GM19099 (cell line): Measurements from ENCODE around the gene MRPL12.

Experiments used
- POLR2A ChIP-seq: IDR thresholded peaks from 3 replicates; pipeline ENCODE4 v1.6.1; 2011; ENCODE audit warnings: low read depth; ENCODE audit not compliant: insufficient read length; ENCODE audit errors: extremely low read depth

MRPL12 gene

DNA sequence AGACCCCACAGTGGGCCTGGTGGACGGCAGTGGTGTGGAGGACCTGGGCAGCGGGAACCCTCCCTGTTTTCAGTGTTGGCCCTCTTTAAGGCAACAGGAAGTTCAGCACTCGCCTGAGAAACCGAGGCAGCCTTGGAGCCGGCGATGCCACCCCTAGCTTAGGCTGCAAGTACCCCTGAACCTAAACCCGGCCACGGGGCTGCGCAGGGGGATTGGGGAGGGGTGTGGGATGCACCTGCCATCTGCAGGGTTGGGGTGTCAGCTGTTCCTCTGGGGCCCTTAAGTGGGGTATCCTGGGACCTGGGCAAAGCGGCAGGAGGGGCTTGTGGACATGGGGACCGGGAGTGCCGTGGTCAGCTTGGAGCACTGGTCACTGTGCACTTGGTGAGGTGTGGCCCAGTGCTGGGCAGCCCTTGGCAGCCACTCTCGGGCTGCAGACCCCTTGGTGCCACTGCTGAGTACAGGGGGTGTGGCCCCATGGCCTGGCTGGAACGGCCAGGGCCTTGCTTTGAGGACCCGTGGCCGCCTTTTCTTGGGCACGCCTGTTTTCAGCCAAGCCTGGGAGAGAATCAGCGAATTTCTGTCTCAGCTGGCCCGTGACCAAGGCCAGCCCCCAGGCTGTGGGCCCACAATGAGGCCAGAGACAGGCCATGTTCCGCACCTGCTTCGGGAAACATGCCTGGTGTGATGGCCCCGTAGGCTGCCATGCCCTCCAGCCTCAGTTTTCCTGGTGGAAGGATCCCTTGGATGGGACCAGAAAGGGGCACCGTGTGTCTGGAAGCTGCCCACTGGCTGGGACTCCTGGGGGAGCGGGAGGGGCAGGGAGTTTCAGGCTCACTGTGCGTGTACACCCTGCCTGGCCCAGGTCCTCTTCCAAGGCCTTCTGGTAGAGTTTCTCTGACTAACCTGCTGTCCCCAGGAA, 4.8 kb downstream of the MRPL12 start:
- TF ChIP-seq POLR2A: no peak

DNA sequence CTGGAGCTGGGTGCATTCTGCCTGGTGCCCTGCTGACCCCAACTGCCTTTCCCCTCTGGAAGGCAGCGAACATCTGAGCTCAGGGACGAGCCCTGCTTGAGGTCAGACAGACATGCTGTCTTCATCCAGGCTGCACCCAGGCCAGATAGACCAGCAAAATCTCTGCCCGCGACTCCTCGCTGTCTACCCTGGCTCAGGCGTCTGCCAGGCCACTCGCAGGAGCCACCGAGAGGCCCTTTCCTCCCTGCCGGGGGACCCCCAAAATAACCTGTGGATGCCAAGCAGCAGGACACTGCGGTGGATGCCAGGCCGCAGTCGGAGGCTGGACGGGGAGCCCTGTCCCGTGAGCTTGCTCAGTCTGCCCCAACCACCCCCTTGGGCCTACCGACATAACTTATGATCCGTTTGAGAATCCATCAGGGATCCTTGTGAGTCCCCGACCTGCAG, 5.6 kb downstream of the MRPL12 start:
- TF ChIP-seq POLR2A: no peak

DNA sequence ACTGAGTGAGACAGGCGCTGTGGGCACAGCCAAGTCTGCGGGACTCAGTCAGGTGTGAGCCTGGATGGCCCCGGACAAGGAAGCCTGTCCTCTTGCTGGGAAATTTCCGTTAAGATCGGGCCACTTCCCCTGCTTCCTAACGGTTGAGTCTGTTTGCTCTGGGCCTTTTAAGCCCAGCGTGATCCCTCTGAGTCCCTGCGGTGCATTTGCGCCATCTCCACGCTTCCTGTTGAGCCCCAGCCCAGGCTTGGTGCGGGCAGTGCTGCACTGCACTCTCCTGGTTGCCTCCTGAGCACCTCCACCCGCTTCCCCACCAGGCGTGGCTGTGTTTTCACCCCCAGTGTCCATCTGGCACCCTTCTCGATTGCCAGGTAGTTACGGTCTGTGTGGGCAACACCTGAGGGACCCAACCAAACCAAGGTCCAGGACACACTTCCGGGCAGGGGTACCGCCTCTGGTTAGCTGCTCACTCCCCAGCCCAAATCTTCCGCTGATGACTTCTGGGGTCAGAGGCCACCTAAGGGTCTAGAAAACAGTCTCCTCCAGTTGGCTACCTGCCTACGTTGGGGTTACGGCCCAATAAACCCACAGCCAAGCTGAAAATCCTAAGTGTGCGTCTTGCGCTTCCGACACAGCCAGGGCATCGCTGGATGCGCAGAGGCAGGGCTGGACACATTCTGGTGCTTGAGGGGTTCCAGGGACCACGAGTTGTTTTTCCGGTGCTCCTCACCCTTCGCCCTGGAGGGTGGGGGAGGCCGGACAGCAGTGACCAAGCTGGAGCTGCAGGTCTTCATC, 7.5 kb downstream of the MRPL12 start:
- peak; percentile 10 for TF ChIP-seq POLR2A

DNA sequence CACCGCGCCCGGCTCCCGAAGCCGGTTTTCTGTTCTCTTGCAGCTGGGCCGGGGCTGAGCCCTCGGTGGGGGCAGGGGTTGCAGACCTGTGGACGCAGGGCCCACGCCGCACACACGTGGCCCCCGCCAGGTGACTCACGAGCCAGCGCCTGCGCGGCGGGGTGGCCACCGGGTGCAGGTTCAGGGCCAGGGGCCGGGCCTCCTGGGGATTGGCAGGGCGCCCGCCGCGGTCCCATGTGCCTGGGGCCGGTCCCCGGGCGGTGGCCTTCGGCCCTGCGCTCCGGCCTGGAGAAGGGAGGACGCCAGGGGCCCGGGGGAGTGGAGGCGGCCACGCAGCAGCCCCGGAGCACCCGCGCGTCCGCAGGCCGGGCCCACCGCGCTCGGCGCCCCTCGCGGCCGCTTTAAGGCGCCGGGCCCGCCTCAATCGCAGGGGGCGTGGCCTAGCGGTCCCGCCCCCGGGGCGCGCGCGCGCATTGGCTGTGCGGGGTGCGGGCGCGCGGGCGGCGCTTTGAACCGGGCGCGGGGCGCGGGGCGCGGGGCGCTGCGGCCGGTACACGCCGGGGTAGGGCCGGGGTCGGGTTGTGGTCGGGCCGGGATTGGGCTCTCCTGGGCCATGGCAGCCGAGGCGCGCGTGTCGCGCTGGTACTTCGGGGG, 8.8 kb downstream of the MRPL12 start, which contains the start of gene SLC25A10:
Gene SLC25A10, plus strand, starts transcription at position 471 of the 654 bp plus-strand sequence. Its CDS starts 143 bp downstream, at position 614.
- peak; percentile 48 for TF ChIP-seq POLR2A

DNA sequence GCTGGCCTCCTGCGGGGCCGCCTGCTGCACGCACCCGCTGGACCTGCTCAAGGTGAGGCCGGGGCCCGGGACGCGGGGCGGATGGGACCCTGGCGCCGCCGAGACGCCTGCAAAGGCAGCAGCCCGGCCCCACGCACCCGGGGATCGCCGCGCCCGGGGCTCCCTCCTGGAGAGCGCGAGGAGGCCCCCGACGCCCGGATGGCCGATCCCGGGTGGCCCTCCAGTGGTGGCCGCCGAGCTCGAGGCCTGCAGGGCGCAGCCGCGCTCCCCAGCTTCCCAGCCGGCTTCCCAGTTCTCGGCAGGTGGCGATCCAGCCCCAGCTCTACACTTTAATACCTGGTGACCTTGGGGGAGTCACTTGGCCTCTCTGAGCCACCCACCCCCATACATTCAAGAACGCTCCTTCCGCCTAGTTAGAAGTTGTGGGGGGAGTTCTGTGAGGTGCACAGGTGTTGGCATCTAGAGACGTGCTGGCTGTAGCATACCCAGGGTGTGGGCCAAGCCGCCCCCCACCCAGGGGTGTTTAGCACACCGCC, 9.4 kb downstream of the MRPL12 start:
- no peak for TF ChIP-seq POLR2A

DNA sequence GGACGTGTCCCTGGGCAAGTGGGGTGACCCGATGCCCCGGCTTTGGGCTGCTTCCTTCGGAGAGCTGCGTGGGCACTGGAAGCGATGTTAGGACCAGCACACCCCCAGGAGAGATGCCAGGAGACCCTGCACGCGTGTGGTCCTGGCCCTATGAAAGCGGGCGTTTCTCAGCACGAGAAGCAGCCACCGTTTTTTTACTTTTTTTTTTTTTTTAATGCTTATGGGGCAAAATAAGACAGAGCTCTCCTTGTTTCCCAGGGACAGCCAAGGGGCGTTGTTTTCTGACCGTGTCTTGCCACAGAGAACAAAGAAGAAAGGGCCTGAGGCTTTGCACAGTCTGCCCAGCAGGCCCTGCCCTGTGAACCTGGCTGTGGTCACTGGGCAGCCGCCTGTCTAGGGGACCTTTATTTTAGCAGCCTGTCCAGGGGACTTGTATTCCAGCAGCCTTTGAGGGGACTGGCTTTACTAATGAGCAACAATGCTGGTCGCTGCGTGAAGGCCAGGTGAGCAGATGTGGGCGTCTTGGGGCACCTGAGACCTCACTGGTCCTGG, 9.9 kb downstream of the MRPL12 start:
- no peak for TF ChIP-seq POLR2A

DNA sequence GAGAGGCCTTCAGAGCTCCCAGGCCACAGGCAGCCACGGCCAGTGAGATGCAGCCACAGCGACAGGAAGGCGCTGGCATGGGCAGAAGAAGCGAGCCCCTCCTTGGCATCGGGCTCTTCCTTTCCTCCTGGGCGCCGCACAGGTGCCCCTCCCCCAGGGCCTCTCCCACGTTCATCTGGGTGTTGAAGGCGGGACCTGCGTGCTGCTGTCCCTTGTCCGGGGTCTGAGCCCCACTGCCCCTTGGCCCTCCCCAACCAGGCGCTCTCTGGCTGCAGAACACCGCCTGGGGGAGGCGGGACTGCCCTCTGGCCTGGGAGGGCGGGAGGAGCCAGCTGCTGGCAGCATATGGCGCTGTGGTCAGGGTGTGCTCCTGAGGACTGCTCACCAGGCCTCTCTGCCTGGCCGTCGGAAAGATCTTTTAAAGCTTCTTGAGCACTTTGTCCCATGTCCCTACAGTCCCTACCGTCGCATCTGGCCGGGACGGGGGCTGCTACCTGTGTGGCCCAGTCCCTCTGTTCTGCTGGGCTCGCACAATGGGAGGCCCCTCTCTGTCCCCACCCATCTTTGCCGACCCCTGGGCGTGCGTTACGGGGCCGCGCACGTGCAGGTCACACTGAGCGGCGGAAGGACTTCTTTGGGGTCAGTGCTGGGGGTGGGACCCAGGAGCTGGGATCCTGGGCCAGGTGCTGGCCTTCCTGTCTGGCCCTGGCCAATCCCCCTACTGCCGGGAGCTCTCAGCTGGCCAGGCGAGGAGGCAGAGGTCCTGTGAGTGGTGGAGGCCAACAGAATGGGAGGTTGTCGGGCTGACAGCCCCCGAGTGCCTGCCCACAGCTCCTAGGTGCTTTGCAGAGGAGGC, 10.6 kb downstream of the MRPL12 start:
- no peak for TF ChIP-seq POLR2A

DNA sequence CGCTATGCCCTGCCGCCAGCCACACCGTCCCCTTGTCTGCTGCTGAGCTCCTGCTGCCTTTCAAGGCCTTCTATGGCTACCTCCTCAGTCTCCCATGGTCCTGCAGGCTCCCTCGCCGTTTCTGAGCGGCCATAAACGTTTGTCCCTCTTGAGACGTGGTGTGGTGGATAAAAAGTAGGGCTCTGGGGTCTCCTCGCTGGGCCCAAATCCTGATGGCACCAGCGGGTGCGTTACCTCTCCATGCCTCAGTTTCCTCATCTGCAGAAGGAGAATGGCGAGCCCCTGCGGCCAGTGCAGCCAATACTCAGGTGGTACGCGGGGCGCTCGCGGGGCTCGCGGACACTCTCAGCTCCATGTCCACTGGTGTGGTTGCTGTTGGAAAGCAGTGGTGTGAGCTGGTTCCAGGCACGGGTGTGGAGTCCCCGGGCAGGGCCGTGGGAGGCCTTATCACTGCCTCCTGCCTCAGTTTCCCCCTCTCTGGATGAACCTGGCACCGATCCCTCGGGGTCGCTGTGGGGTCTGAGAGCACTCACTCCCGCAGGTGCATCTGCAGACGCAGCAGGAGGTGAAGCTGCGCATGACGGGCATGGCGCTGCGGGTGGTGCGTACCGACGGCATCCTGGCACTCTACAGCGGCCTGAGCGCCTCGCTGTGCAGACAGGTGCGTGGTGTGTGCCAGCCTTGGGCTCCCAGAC, 11.4 kb downstream of the MRPL12 start:
- no peak for TF ChIP-seq POLR2A

DNA sequence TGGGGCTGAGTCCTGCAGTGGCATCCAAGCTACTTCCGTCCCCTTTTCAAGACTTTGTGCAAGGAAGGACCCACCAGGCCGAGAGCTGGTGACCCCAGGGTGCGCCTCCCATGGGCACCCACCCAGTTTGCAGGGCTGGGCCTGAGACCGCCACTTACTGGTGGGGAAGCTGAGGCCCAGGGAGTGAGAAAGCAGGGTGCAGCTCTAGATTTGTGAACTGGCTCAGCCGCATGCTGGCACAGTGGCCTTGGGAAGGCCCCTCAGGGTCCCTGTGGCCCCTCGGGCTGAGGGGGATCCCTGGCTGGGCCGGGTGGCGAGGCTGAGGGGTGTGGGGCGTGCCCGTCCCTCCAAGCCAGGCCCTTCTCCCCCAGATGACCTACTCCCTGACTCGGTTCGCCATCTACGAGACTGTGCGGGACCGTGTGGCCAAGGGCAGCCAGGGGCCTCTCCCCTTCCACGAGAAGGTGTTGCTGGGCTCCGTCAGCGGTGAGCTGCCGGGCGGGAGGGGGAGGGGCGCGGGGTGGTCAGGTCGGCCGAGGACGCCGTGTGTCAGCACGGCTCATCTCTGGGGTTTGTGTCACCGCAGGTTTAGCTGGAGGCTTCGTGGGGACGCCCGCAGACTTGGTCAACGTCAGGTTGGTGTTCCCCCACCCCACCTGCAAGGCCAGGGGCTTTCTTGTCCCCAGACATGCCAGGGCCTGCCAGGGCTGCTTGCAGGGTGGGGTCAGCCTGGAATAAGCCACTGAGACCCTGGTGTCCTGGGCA, 12.1 kb downstream of the MRPL12 start:
- no peak for TF ChIP-seq POLR2A

DNA sequence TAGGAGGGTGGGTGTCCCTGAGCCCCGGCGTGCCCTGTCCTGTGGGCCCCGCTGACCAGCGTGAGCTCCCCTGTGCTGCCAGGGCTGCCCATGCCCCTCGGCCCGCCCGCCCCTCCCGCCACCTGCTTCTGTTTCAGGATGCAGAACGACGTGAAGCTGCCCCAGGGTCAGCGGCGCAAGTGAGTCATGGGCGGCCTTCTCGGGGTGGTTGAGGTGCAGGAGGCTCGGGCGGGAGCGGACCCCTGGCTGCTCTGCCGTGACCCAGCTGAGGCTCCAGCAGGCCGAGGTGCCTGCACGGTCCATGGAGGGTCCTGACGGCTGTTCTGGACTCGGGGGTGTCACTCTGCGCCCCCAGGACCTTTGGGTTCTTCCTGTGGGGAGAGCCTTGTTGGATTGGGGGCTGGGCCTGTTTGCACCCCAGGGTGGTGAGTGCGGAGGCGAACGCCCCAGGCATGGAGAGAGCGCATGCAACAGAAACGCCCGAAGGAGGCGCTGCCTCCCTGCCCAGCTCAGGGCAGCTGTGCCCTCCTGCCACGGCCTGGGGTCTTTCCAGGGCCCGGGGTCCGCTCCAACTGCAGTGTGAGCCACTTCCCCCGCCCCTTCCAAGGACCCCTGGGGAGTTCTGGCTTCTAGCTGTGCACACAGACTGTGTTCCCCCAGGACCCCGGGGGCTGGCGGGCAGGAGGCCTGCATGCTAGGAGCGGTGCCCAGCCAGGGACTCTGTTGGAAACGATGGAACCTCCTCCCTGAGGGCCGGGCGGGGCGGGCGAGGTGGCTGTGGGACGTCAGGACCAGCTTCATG, 12.9 kb downstream of the MRPL12 start:
- no peak for TF ChIP-seq POLR2A

DNA sequence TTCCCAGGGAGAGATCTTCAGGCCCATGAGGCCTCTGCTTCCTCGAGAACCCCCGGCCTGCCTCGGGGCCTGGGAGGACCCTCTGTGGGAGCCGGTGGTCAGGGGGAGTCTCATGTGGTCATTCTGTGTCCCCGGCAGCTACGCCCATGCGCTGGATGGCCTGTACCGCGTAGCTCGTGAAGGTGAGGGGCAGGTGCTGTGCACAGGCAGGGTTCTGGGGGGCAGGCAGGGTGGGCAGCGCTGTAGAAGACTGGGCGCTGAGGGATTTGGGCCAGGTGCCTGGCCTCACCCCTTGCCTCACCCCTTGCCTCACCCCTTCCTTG, 13.5 kb downstream of the MRPL12 start:
- TF ChIP-seq POLR2A: no peak
